Measurements from ENCODE around the gene SUN1. TPM values are rescaled to one million over a fixed set of nuclear protein-coding genes. Genes with fewer than 3 reads are reported as not detected.
A peak's percentile ranks its signal among the peaks of the same experiment; 100 is the strongest.

SUN1 gene
- total RNA-seq, 1 experiment from 2014 or later: 158 TPM

DNA sequence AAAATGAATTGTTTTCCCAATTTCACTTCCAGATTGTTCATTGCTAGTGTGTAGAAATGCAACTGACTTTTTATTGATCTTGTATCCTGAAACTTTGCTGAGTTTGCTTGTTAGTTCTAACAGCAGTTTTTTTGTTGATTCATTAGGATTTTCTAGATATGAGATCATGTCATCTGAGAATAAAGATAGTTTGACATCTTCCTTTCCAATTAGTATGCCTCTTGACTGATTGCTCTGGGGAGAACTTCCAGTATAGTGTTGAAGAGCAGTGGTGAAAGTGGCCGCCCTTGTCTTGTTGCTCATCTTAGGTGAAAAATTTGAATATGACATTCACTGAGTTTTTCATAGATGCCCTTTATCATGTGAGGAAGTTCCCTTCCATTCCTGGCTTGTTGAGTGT, 11.9 kb upstream of the SUN1 start:
- peaks cover 10% of the 10 kb centered on the region; the same call in 1 of the 2 replicates for H3K36me3 Mint-ChIP-seq
- H3K4me1 Mint-ChIP-seq: peaks cover 60% of the 10 kb centered on the region
- no peaks in the 10 kb centered on the region for H3K27me3 Mint-ChIP-seq (ENCODE audit: low read depth)
- POLR2A ChIA-PET: no interaction called here
- no peak for TF ChIP-seq OVOL2 (CRISPR knock-in tag; IDR thresholded peaks at IDR 0.05; ENCODE audit: borderline replicate concordance)
- TF ChIP-seq KAT7 (CRISPR knock-in tag; IDR thresholded peaks at IDR 0.05; ENCODE audit: borderline replicate concordance): no peak
- no peak for TF ChIP-seq ZNF396 (CRISPR knock-in tag; IDR thresholded peaks at IDR 0.05; ENCODE audit: borderline replicate concordance)
- TF ChIP-seq GRHL2 (CRISPR knock-in tag; IDR thresholded peaks at IDR 0.05; ENCODE audit: insufficient replicate concordance, severe bottlenecking): no peak
- TF ChIP-seq CREM (CRISPR knock-in tag; IDR thresholded peaks at IDR 0.05): no peak
- TF ChIP-seq TP53 (CRISPR knock-in tag; IDR thresholded peaks at IDR 0.05): no peak
- TF ChIP-seq, protein P1, sequence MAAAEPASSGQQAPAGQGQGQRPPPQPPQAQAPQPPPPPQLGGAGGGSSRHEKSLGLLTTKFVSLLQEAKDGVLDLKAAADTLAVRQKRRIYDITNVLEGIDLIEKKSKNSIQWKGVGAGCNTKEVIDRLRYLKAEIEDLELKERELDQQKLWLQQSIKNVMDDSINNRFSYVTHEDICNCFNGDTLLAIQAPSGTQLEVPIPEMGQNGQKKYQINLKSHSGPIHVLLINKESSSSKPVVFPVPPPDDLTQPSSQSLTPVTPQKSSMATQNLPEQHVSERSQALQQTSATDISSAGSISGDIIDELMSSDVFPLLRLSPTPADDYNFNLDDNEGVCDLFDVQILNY (CRISPR knock-in tag; IDR thresholded peaks at IDR 0.05): no peak
- no peak for TF ChIP-seq RELA (CRISPR knock-in tag; IDR thresholded peaks at IDR 0.05; ENCODE audit: borderline replicate concordance)
- TF ChIP-seq ZNF263 (CRISPR knock-in tag; IDR thresholded peaks at IDR 0.05; ENCODE audit: low read depth): no peak
- no peak for TF ChIP-seq GABPB1 (CRISPR knock-in tag; IDR thresholded peaks at IDR 0.05)
- TF ChIP-seq, protein P2, sequence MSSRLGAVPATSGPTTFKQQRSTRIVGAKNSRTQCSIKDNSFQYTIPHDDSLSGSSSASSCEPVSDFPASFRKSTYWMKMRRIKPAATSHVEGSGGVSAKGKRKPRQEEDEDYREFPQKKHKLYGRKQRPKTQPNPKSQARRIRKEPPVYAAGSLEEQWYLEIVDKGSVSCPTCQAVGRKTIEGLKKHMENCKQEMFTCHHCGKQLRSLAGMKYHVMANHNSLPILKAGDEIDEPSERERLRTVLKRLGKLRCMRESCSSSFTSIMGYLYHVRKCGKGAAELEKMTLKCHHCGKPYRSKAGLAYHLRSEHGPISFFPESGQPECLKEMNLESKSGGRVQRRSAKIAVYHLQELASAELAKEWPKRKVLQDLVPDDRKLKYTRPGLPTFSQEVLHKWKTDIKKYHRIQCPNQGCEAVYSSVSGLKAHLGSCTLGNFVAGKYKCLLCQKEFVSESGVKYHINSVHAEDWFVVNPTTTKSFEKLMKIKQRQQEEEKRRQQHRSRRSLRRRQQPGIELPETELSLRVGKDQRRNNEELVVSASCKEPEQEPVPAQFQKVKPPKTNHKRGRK (CRISPR knock-in tag; IDR thresholded peaks at IDR 0.05; ENCODE audit: borderline replicate concordance): no peak
- no peak for TF ChIP-seq MXD4 (CRISPR knock-in tag; IDR thresholded peaks at IDR 0.05; ENCODE audit: borderline replicate concordance)
- TF ChIP-seq ETV6 (CRISPR knock-in tag; IDR thresholded peaks at IDR 0.05): no peak
- TF ChIP-seq, protein P3, sequence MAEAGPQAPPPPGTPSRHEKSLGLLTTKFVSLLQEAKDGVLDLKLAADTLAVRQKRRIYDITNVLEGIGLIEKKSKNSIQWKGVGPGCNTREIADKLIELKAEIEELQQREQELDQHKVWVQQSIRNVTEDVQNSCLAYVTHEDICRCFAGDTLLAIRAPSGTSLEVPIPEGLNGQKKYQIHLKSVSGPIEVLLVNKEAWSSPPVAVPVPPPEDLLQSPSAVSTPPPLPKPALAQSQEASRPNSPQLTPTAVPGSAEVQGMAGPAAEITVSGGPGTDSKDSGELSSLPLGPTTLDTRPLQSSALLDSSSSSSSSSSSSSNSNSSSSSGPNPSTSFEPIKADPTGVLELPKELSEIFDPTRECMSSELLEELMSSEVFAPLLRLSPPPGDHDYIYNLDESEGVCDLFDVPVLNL (CRISPR knock-in tag; IDR thresholded peaks at IDR 0.05; ENCODE audit: borderline replicate concordance, low read depth): no peak
- no peak for TF ChIP-seq SOX15 (CRISPR knock-in tag; IDR thresholded peaks at IDR 0.05)
- TF ChIP-seq, protein P4, sequence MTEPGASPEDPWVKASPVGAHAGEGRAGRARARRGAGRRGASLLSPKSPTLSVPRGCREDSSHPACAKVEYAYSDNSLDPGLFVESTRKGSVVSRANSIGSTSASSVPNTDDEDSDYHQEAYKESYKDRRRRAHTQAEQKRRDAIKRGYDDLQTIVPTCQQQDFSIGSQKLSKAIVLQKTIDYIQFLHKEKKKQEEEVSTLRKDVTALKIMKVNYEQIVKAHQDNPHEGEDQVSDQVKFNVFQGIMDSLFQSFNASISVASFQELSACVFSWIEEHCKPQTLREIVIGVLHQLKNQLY (CRISPR knock-in tag; IDR thresholded peaks at IDR 0.05): no peak
- ATAC-seq (no peak), DNase-seq (ENCODE audit: low spot score) (no peak)
- CTCF ChIA-PET: no interaction called here
- H3K4me3 Mint-ChIP-seq: no peak overlapping the region
- peak overlapping the region; percentile 93; the same call in 1 of the 2 replicates for H3K27ac Mint-ChIP-seq
- H3K9me3 Mint-ChIP-seq: no peaks in the 10 kb centered on the region

DNA sequence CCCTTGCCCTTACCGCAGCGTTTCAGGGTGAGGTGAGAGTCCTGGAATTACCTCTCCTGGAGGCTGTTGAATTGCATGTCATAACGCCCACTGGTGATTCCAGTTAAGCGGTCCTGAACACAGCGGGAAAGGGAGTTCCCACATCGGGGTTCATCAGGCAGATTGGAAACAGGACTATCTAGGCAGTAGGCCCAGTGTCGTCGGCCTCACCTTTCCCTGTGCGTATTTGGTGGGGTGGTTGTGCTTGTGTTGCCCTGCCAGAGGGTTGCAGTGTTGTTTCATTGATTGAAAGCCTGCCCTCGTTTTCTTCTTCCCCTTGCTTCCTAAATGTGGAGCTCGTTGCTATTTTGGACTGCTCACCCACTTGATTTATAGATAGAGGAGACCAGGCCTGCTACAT, 10.6 kb upstream of the SUN1 start:
- DNase-seq (ENCODE audit: low spot score) (no peak), ATAC-seq (no peak)
- H3K27me3 Mint-ChIP-seq (ENCODE audit: low read depth): no peaks in the 10 kb centered on the region
- ChIA-PET POLR2A (no interaction called here), CTCF (interaction anchor here (1.0 kb wide), 2 partner anchors 15 to 51 kb away, joined by 4 to 6 read pairs; no protein-coding TSS in a partner anchor)
- H3K4me1 Mint-ChIP-seq: peaks cover 70% of the 10 kb centered on the region
- H3K36me3 Mint-ChIP-seq: peaks cover 10% of the 10 kb centered on the region; the same call in 1 of the 2 replicates
- peak overlapping the region; percentile 51 for H3K27ac Mint-ChIP-seq
- H3K4me3 Mint-ChIP-seq: no peak overlapping the region
- no peaks in the 10 kb centered on the region for H3K9me3 Mint-ChIP-seq
- TF ChIP-seq, protein P5, sequence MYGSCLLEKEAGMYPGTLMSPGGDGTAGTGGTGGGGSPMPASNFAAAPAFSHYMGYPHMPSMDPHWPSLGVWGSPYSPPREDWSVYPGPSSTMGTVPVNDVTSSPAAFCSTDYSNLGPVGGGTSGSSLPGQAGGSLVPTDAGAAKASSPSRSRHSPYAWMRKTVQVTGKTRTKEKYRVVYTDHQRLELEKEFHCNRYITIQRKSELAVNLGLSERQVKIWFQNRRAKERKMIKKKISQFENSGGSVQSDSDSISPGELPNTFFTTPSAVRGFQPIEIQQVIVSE (CRISPR knock-in tag; IDR thresholded peaks at IDR 0.05; ENCODE audit: borderline replicate concordance): no peak
- TF ChIP-seq NR3C1 (CRISPR knock-in tag; conservative IDR thresholded peaks at IDR 0.05; ENCODE audit: low read depth): no peak
- TF ChIP-seq, protein P6, sequence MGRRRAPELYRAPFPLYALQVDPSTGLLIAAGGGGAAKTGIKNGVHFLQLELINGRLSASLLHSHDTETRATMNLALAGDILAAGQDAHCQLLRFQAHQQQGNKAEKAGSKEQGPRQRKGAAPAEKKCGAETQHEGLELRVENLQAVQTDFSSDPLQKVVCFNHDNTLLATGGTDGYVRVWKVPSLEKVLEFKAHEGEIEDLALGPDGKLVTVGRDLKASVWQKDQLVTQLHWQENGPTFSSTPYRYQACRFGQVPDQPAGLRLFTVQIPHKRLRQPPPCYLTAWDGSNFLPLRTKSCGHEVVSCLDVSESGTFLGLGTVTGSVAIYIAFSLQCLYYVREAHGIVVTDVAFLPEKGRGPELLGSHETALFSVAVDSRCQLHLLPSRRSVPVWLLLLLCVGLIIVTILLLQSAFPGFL (CRISPR knock-in tag; IDR thresholded peaks at IDR 0.05; ENCODE audit: borderline replicate concordance): no peak
- TF ChIP-seq IRF2 (CRISPR knock-in tag; IDR thresholded peaks at IDR 0.05; ENCODE audit: borderline replicate concordance, low read depth): no peak
- TF ChIP-seq EMX1 (CRISPR knock-in tag; IDR thresholded peaks at IDR 0.05): no peak
- no peak for TF ChIP-seq NFE2L1 (CRISPR knock-in tag; IDR thresholded peaks at IDR 0.05)
- TF ChIP-seq, protein P7, sequence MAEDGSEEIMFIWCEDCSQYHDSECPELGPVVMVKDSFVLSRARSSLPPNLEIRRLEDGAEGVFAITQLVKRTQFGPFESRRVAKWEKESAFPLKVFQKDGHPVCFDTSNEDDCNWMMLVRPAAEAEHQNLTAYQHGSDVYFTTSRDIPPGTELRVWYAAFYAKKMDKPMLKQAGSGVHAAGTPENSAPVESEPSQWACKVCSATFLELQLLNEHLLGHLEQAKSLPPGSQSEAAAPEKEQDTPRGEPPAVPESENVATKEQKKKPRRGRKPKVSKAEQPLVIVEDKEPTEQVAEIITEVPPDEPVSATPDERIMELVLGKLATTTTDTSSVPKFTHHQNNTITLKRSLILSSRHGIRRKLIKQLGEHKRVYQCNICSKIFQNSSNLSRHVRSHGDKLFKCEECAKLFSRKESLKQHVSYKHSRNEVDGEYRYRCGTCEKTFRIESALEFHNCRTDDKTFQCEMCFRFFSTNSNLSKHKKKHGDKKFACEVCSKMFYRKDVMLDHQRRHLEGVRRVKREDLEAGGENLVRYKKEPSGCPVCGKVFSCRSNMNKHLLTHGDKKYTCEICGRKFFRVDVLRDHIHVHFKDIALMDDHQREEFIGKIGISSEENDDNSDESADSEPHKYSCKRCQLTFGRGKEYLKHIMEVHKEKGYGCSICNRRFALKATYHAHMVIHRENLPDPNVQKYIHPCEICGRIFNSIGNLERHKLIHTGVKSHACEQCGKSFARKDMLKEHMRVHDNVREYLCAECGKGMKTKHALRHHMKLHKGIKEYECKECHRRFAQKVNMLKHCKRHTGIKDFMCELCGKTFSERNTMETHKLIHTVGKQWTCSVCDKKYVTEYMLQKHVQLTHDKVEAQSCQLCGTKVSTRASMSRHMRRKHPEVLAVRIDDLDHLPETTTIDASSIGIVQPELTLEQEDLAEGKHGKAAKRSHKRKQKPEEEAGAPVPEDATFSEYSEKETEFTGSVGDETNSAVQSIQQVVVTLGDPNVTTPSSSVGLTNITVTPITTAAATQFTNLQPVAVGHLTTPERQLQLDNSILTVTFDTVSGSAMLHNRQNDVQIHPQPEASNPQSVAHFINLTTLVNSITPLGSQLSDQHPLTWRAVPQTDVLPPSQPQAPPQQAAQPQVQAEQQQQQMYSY (CRISPR knock-in tag; IDR thresholded peaks at IDR 0.05): no peak
- TF ChIP-seq ETV6 (CRISPR knock-in tag; IDR thresholded peaks at IDR 0.05): no peak
- no peak for TF ChIP-seq ZNF263 (CRISPR knock-in tag; IDR thresholded peaks at IDR 0.05; ENCODE audit: low read depth)
- TF ChIP-seq JAZF1 (CRISPR knock-in tag; IDR thresholded peaks at IDR 0.05): no peak
- TF ChIP-seq GRHL2 (CRISPR knock-in tag; IDR thresholded peaks at IDR 0.05; ENCODE audit: insufficient replicate concordance, severe bottlenecking): no peak
- TF ChIP-seq FOXK1 (CRISPR knock-in tag; IDR thresholded peaks at IDR 0.05): no peak
- TF ChIP-seq, protein P8, sequence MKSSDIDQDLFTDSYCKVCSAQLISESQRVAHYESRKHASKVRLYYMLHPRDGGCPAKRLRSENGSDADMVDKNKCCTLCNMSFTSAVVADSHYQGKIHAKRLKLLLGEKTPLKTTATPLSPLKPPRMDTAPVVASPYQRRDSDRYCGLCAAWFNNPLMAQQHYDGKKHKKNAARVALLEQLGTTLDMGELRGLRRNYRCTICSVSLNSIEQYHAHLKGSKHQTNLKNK (CRISPR knock-in tag; IDR thresholded peaks at IDR 0.05): no peak
